ENCODE data around the gene DRG1.

DRG1 gene

GRCh38 chr22:31399211-31400022 lies at the start of gene DRG1:
TSS of gene DRG1 (plus strand) at chr22:31399604. CDS start at chr22:31399684, 80 bp downstream.
- no peaks in the 10 kb centered on the region for H3K27me3 ChIP-seq (replicated peaks; ENCODE audit: control insufficient read depth, insufficient read depth, low read length)
- TF ChIP-seq CTCF (IDR thresholded peaks at IDR 0.05; ENCODE audit: insufficient read depth, low read length, poor library complexity, severe bottlenecking) = no peak
- DNase-seq (ENCODE audit: extremely low read depth, insufficient read length) = peak; percentile 97
- no peaks in the 10 kb centered on the region; the same call in 1 of the 2 replicates for H3K36me3 ChIP-seq (ENCODE audit: control insufficient read depth, insufficient read depth, low read length)
- H3K4me3 ChIP-seq (replicated peaks; ENCODE audit: low read depth, low read length) = peak within 1 kb of the TSS; percentile 97

- no peak for TF ChIP-seq CTCF (IDR thresholded peaks at IDR 0.05; ENCODE audit: insufficient read depth, low read length, poor library complexity, severe bottlenecking)
- no peak for DNase-seq (ENCODE audit: extremely low read depth, insufficient read length)
- Histone ChIP-seq H3K27me3 (replicated peaks; ENCODE audit: control insufficient read depth, insufficient read depth, low read length) (no peaks in the 10 kb centered on the region), H3K36me3 (ENCODE audit: control insufficient read depth, insufficient read depth, low read length) (no peaks in the 10 kb centered on the region), H3K4me3 (replicated peaks; ENCODE audit: low read depth, low read length) (no peak overlapping the region)
Measured at GRCh38 chr22:31349960-31350359, 49.4 kb upstream of the DRG1 start.

GRCh38 chr22:31350410-31350863 lies 49.0 kb upstream of the DRG1 start:
- TF ChIP-seq CTCF (IDR thresholded peaks at IDR 0.05; ENCODE audit: insufficient read depth, low read length, poor library complexity, severe bottlenecking) = no peak
- DNase-seq (ENCODE audit: extremely low read depth, insufficient read length) = no peak
- H3K36me3 ChIP-seq (ENCODE audit: control insufficient read depth, insufficient read depth, low read length) = no peaks in the 10 kb centered on the region

GRCh38 chr22:31354515-31354914 lies 44.9 kb upstream of the DRG1 start:
- H3K27me3 ChIP-seq (replicated peaks; ENCODE audit: control insufficient read depth, insufficient read depth, low read length) = no peaks in the 10 kb centered on the region
- TF ChIP-seq CTCF (IDR thresholded peaks at IDR 0.05; ENCODE audit: insufficient read depth, low read length, poor library complexity, severe bottlenecking) = no peak
- H3K4me3 ChIP-seq (replicated peaks; ENCODE audit: low read depth, low read length) = no peak overlapping the region
- no peak for DNase-seq (ENCODE audit: extremely low read depth, insufficient read length)
- H3K36me3 ChIP-seq (ENCODE audit: control insufficient read depth, insufficient read depth, low read length) = no peaks in the 10 kb centered on the region

More at GRCh38 chr22:31350410-31350863, 49.0 kb upstream of the DRG1 start:
- H3K27me3 ChIP-seq (replicated peaks; ENCODE audit: control insufficient read depth, insufficient read depth, low read length) = no peaks in the 10 kb centered on the region
- H3K4me3 ChIP-seq (replicated peaks; ENCODE audit: low read depth, low read length) = no peak overlapping the region

- Histone ChIP-seq H3K36me3 (ENCODE audit: control insufficient read depth, insufficient read depth, low read length) (no peaks in the 10 kb centered on the region), H3K27me3 (replicated peaks; ENCODE audit: control insufficient read depth, insufficient read depth, low read length) (no peaks in the 10 kb centered on the region), H3K4me3 (replicated peaks; ENCODE audit: low read depth, low read length) (no peak overlapping the region)
- no peak for DNase-seq (ENCODE audit: extremely low read depth, insufficient read length)
- TF ChIP-seq CTCF (IDR thresholded peaks at IDR 0.05; ENCODE audit: insufficient read depth, low read length, poor library complexity, severe bottlenecking) = no peak
Measured at GRCh38 chr22:31360029-31360428, 39.4 kb upstream of the DRG1 start.
